T-helper 1 cell treated with Interleukin-12 subunit alpha and Interleukin-12 subunit beta and Interleukin-4 antibody, amounts not matched to agents 30 ng/mL and 1 ng/mL, for 36 hours (primary cell): Measurements from ENCODE around the gene DCLK3. TPM values are rescaled to one million over a fixed set of nuclear protein-coding genes. Genes with fewer than 3 reads are reported as not detected.

ENCODE experiments used
- intact Hi-C: fragments of 100-400 bp; cut with micrococcal nuclease; formaldehyde crosslinking; loops from one replicate; pipeline ENCODE4 v1.15.1; 2024
- total RNA-seq: library from RNA; stranded (reverse); gene quantifications from 2 replicates; pipeline ENCODE4 v1.2.3, GENCODE V29; 2022

DCLK3 gene
- total RNA-seq, 1 donor from 2014 or later, result not detected

- intact Hi-C loops, result no loop called here
Measured at GRCh38 chr3:36678216-36679013, 85.9 kb downstream of the DCLK3 start.

GRCh38 chr3:36677331-36678007, 86.9 kb downstream of the DCLK3 start:
- intact Hi-C loops, result no loop called here

GRCh38 chr3:36674816-36675215, 89.5 kb downstream of the DCLK3 start:
- intact Hi-C loops, result no loop called here

GRCh38 chr3:36669764-36670163, 94.6 kb downstream of the DCLK3 start:
- intact Hi-C loops, result no loop called here

- intact Hi-C loops, result no loop called here
Measured at GRCh38 chr3:36666166-36666565, 98.2 kb downstream of the DCLK3 start.

GRCh38 chr3:36663666-36664291, 100.6 kb downstream of the DCLK3 start:
- intact Hi-C loops, result no loop called here

GRCh38 chr3:36662626-36663025, 101.7 kb downstream of the DCLK3 start:
- intact Hi-C loops, result no loop called here

Other genes starting within 250 kb of the DCLK3 start
- 53.0 and 59.1 TPM in 2 replicates for gene TRANK1, start 180.5 kb upstream of the DCLK3 start, total RNA-seq
- 16.8 and 21.8 TPM in 2 replicates for gene EPM2AIP1, start 228.6 kb upstream of the DCLK3 start, total RNA-seq
- gene MLH1, start 229.0 kb upstream of the DCLK3 start, total RNA-seq, result 40.9 and 43.2 TPM in 2 replicates